ENCODE data around the gene PBXIP1.

DNA sequence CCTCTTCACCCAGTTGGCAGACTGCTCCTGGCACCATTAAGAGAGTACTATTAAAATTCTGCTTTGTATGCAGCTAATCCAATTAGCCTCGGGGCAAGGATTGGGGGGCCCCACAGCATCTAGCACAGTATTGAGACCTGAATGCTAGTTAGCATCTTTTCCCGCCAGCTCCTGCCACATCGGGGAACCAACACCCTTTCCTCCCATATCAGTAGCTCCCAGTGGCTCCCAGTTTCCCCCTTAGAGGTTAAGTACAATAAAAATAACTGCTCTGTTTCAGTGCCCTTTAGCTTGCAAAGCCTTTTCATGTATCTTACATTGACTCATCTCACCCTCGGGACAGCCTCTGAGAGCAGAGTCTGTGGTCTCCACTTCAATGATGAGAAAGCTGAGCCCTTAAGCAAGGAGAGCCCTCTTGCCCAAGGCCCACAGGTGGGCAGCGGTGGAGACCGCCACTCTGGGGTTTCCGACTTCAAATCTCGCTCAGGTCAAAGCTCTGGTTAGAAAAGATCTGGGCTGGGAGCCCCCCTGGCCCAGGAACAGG is 15.2 kb downstream of the PBXIP1 start:
- TF ChIP-seq POLR2AphosphoS5 (IDR thresholded peaks at IDR 0.05) (no peak), POLR2A (IDR thresholded peaks at IDR 0.05) (no peak)

Measured in suprapubic skin (tissue), 4 donors.